Immature natural killer cell (primary cell): ENCODE data around the gene PREPL. TPM values are rescaled to one million over a fixed set of nuclear protein-coding genes. Genes with fewer than 3 reads are reported as not detected.

ENCODE experiments used
- DNase-seq, 3 donors: peaks; one replicate each; pipeline ENCODE4 v3.0.0; 2022; ENCODE audit warnings: mixed read lengths in 1 of 3
- H3K27ac Mint-ChIP-seq, 6 donors: one replicate each; pipeline ENCODE4 v1.8.0; 2020; ENCODE audit warnings: mixed read lengths in 6 of 6, mild to moderate bottlenecking in 5 of 6, inconsistent platforms in 4 of 6, moderate library complexity in 3 of 6
- H3K27me3 Mint-ChIP-seq, 3 donors: one replicate each; pipeline ENCODE4 v1.8.0; 2020 to 2021; ENCODE audit warnings: low read depth in 3 of 3, mild to moderate bottlenecking in 3 of 3, mixed read lengths in 3 of 3, moderate library complexity in 3 of 3, inconsistent platforms in 1 of 3
- H3K36me3 Mint-ChIP-seq, 3 donors: one replicate each; pipeline ENCODE4 v1.8.0; 2020; ENCODE audit warnings: mixed read lengths in 3 of 3, inconsistent platforms in 2 of 3, mild to moderate bottlenecking in 2 of 3
- H3K4me1 Mint-ChIP-seq, 2 donors: one replicate each; pipeline ENCODE4 v1.8.0; 2020; ENCODE audit warnings: inconsistent platforms in 2 of 2, mild to moderate bottlenecking in 2 of 2, mixed read lengths in 2 of 2, moderate library complexity in 1 of 2
- H3K4me3 Mint-ChIP-seq, 5 donors: one replicate each; pipeline ENCODE4 v1.8.0; 2020; ENCODE audit warnings: mild to moderate bottlenecking in 5 of 5, mixed read lengths in 5 of 5, inconsistent platforms in 3 of 5, moderate library complexity in 3 of 5
- H3K9me3 Mint-ChIP-seq, 6 donors: one replicate each; pipeline ENCODE4 v1.8.0; 2020; ENCODE audit warnings: mild to moderate bottlenecking in 6 of 6, mixed read lengths in 6 of 6, inconsistent platforms in 4 of 6, moderate library complexity in 3 of 6
- polyA plus RNA-seq, 3 donors: library from polyadenylated mRNA; unstranded; fragments of 300-500 nt; fragmentation: Illumina TruSeq; gene quantifications; one replicate each; pipeline ENCODE4 v1.2.3, GENCODE V29; 2021

Gene PREPL
- polyA plus RNA-seq, 3 donors from 2014 or later, result 14.5 to 17.5 (median 14.9) TPM

DNA sequence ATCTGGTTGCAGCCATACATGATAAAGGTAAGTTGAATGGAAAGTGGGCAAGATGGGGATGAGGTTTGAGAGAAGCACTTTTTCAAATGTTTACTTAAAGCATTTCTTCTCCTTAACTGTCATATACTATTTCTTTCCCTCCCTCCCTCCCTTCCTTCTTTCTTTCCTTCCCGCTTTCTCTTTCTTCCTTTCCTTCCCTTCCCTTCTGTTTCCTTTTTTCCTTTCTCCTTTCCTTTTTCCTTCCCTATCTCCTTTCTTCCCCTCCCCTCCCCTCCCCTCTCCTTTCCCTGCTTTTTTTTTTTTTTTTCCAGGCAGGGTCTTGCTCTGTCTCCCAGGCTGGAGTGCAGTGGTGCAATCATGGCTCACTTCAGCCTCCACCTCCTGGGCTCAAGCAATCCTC, 80.4 kb downstream of the PREPL start:
- H3K4me1 Mint-ChIP-seq, result no peaks in the 10 kb centered on the region
- H3K27me3 Mint-ChIP-seq, result peaks cover 0 to 2% (median 0%) of the 10 kb centered on the region in 3 donors
- no peak for DNase-seq
- H3K4me3 Mint-ChIP-seq, result no peak overlapping the region
- no peaks in the 10 kb centered on the region for H3K9me3 Mint-ChIP-seq
- H3K36me3 Mint-ChIP-seq, result peaks cover 0 to 8% (median 0%) of the 10 kb centered on the region in 3 donors
- H3K27ac Mint-ChIP-seq, result no peak overlapping the region

DNA sequence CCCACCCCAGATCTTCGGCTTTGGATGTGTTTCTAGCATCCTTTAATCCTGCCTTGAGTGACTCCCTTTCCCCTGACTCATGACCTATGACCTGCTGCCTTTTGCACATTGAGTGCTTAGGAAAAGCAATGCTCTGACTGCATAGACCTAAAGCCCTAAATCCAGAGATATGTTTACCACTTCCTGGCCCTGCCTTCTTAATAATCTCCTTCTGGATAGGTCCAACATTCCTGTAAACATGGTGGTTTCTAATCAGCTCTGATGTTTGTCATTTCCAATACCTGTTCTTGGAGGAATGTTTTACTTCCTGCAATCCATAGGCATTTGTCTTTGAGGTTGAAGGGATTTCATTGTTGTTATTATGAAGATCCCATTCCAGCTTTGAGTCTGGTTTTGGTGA, 83.8 kb downstream of the PREPL start:
- no peaks in the 10 kb centered on the region for H3K9me3 Mint-ChIP-seq
- no peak for DNase-seq
- peaks cover 0 to 4% (median 0%) of the 10 kb centered on the region in 3 donors for H3K36me3 Mint-ChIP-seq
- H3K4me1 Mint-ChIP-seq, result no peaks in the 10 kb centered on the region
- H3K4me3 Mint-ChIP-seq, result no peak overlapping the region
- H3K27ac Mint-ChIP-seq, result no peak overlapping the region
- peaks cover 0 to 2% (median under 1%) of the 10 kb centered on the region in 3 donors for H3K27me3 Mint-ChIP-seq

DNA sequence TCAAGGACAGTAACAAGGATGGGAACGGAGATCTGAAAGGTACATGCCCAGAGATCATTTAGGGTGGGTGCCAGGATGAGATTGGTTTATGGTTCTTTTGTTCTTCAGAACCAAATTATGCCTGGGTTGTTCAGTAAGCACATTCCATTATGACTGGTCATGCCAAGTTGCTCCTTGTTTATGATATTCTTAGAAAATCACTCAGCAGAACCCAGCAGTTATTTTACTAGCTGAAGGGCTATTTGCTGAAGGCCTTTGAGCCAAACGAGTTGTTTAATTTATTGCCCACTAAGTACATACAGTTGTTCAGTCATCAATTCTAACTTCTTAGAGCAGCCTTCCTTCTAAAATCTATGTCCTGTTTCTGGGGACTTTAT, 85.4 kb downstream of the PREPL start:
- Mint-ChIP-seq H3K27me3 (peaks cover 0 to 2% (median 1%) of the 10 kb centered on the region in 3 donors), H3K4me3 (no peak overlapping the region)

DNA sequence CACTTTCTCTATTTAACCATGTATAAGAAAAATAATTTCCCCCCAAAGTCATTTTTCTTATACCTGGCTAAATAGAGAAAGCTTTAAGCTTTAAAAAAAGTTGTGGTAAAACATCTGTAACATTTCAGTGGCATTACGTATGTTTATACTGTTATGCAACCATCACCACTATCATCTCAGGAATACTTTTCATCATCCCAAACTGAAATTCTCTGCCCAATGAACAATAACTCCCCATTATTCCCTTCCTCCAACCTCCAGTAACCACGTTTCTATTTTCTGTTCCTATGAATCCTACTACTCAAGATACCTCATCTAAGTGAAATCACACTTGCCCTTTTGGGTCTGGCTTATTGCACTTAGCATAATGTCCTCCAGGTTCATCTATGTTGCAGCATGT, 87.7 kb downstream of the PREPL start:
- H3K36me3 Mint-ChIP-seq, result no peaks in the 10 kb centered on the region
- H3K4me3 Mint-ChIP-seq, result no peak overlapping the region
- no peak overlapping the region for H3K27ac Mint-ChIP-seq
- H3K4me1 Mint-ChIP-seq, result no peaks in the 10 kb centered on the region
- H3K9me3 Mint-ChIP-seq, result no peaks in the 10 kb centered on the region
- H3K27me3 Mint-ChIP-seq, result peaks cover 0 to 3% (median 2%) of the 10 kb centered on the region in 3 donors
- no peak for DNase-seq

More for the DNA sequence above, 85.4 kb downstream of the PREPL start:
- H3K4me1 Mint-ChIP-seq, result no peaks in the 10 kb centered on the region
- H3K27ac Mint-ChIP-seq, result no peak overlapping the region
- H3K36me3 Mint-ChIP-seq, result no peaks in the 10 kb centered on the region
- H3K9me3 Mint-ChIP-seq, result no peaks in the 10 kb centered on the region
- DNase-seq, result no peak

DNA sequence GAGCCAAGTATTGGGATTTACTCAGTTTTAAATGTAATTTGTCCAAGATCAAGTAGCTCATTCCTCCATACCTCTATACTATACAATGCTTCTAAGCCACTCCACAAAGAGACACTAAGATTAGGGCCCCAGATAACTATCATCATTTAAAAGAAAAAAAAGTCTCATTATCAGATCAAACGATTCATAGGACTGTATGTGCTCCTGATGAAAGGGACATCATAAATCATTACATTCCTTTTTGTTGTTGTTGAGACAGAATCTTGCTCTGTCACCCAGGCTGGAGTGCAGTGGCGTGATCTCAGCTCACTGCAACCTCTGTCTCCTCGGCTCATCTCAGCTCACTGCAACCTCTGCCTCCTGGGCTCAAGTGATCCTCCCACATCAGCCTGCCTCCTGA, 88.2 kb downstream of the PREPL start:
- peaks cover 0 to 3% (median 2%) of the 10 kb centered on the region in 3 donors for H3K27me3 Mint-ChIP-seq
- H3K4me3 Mint-ChIP-seq, result no peak overlapping the region
- H3K36me3 Mint-ChIP-seq, result no peaks in the 10 kb centered on the region
- no peak for DNase-seq
- no peak overlapping the region for H3K27ac Mint-ChIP-seq
- H3K4me1 Mint-ChIP-seq, result no peaks in the 10 kb centered on the region
- no peaks in the 10 kb centered on the region for H3K9me3 Mint-ChIP-seq

- Mint-ChIP-seq H3K27ac (no peak overlapping the region), H3K4me3 (no peak overlapping the region), H3K36me3 (no peaks in the 10 kb centered on the region), H3K4me1 (peaks cover 2 to 8% of the 10 kb centered on the region in 2 donors), H3K9me3 (no peaks in the 10 kb centered on the region), H3K27me3 (peaks cover 0 to 3% (median 2%) of the 10 kb centered on the region in 3 donors)
- DNase-seq, result no peak
Observed at GRCh38 chr2:44271296-44271695, 90.0 kb downstream of the PREPL start.

DNA sequence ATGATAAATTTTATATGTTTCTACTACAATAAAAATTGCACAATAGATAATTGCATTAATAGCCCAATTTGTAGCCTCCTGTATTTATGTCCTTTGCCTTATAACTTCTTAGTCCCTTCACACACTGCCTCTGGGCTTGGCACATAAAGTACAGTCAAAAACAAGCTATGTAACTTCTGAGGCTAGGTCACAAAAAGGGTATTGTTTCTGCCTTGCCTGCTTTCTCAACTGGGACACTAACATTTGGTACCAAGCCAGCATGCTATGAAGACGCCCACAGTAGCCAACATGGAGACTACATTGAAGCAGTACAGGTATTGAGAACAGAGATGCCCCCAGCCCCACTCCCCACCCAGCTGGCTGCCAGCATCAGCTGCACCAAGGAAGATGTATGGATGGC, 91.5 kb downstream of the PREPL start:
- H3K4me3 Mint-ChIP-seq, result no peak overlapping the region
- H3K36me3 Mint-ChIP-seq, result no peaks in the 10 kb centered on the region
- DNase-seq, result no peak
- H3K27ac Mint-ChIP-seq, result no peak overlapping the region
- H3K9me3 Mint-ChIP-seq, result no peaks in the 10 kb centered on the region
- H3K4me1 Mint-ChIP-seq, result peaks cover 2 to 8% of the 10 kb centered on the region in 2 donors
- peaks cover 0 to 3% (median 2%) of the 10 kb centered on the region in 3 donors for H3K27me3 Mint-ChIP-seq

DNA sequence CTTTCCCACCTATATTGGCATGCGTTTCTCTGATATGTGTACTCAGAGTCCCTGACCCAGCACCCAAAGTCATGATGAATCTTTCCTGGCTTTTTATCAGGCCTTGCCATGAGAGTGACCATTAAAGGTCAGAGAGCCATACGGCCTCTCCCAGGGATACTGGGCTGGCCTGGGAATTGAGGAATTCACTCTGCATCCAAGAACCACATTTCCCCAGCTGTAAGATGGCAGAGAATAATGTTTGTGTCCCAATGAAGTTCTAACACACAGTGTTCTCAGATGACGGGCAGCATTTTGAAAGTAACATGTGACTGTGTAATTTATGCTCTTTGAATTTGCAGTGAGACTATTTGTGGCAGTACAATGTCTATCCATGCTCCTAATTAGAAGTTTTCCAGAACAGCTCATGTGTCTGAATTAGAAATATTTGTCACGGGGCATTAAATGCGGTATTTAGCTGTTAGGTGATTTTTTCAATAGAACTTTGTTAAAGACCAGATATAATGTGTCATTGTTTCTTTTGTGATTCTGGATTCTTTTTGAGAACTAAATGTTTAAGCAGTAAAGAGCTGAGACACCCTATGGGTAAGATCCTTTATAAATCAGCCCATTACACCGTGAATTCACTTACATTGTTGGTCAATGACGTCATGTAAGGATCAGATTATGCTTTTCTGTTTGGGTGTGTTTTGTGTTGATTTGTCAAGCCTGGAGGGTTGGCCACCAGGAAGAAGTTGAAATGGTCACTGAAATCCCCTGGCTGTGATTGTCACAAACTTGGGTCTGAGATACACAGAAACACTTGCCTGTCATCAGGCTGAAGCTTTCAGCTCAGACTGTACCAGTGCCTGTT, 93.3 kb downstream of the PREPL start:
- Mint-ChIP-seq H3K27me3 (peaks cover 3 to 6% (median 3%) of the 10 kb centered on the region in 3 donors), H3K4me1 (peaks cover 2 to 8% of the 10 kb centered on the region in 2 donors), H3K9me3 (no peaks in the 10 kb centered on the region), H3K27ac (no peak overlapping the region), H3K36me3 (no peaks in the 10 kb centered on the region), H3K4me3 (no peak overlapping the region)
- DNase-seq, result no peak

Other genes with a start within 250 kb of the PREPL start
- gene PPM1B, start 192.6 kb downstream of the PREPL start, polyA plus RNA-seq, result 10 to 100 TPM; 32.1 to 61.3 (median 40.0) TPM
- gene SLC3A1, start 86.0 kb downstream of the PREPL start, polyA plus RNA-seq, result under 1 TPM in 2 of 3 donors, not detected in 1; 0.28 TPM
- 10 to 100 TPM; 11.7 to 19.5 (median 12.4) TPM for gene CAMKMT, start 453 bp upstream of the PREPL start, polyA plus RNA-seq